ENCODE data around the gene MIS12. TPM values are rescaled to one million over a fixed set of nuclear protein-coding genes. Genes with fewer than 3 reads are reported as not detected.

MIS12 gene
- total and polyA plus RNA-seq, 2 of the 8 experiments (the other 6 are each of a cell fraction or from before 2014, with no cell fraction given): 9.5 to 25.6 TPM

DNA sequence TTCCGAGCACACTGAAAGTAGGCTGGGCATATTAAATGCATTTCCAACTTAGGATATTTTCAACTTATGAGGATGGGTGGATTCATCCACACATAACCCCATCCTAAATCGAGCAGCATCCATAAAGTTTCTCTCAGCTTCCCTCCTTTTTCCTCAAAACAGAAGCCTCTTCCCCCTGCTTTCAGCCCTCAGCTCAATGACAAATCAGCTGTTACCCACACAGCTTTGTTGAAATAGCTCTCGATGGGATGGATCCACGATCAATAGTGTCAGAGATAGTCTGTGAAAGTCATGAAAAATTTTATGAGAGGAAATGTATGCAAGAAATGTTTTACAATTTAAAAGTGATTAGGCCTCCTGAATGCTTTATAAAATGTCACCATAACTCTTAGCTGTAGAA lies 20.1 kb upstream of the MIS12 start:
- Histone ChIP-seq H3K9ac (replicated peaks in 1 of 4; ENCODE audit: extremely low read depth in 1 of 4, low read depth in 3 of 4, low read length in 3 of 4) (no peak overlapping the region; a peak in 1 of 7 replicates), H3K36me3 (ENCODE audit: control insufficient read depth in 2 of 4, insufficient read depth in 4 of 4, low read length in 3 of 4) (peaks cover 0 to 9% (median 7%) of the 10 kb centered on the region in 4 experiments), H3K9me3 (ENCODE audit: insufficient read depth in 2 of 2, low read depth in 1 of 2, low read length in 1 of 2) (no peaks in the 10 kb centered on the region), H3K27ac (ENCODE audit: low read depth, low read length) (no peak overlapping the region), H3K14ac (ENCODE audit: insufficient read length) (no peak overlapping the region), H3K79me1 (ENCODE audit: low read depth, low read length) (peaks cover 7% of the 10 kb centered on the region; the same call in 1 of the 2 replicates), H3K56ac (replicated peaks; ENCODE audit: insufficient read length, low read depth, low read length) (no peak overlapping the region), H3K23ac (ENCODE audit: insufficient read length) (no peak overlapping the region), H3K79me2 (ENCODE audit: control insufficient read depth in 1 of 2, insufficient read depth in 2 of 2, low read length in 2 of 2) (peaks cover 46 to 67% of the 10 kb centered on the region in 2 experiments), H3K23me2 (ENCODE audit: low read depth, low read length) (peaks cover 2% of the 10 kb centered on the region; the same call in 1 of the 2 replicates), H3K4me2 (ENCODE audit: insufficient read depth in 1 of 2, low read depth in 2 of 2, low read length in 2 of 2) (peak overlapping the region; percentile 89 to 91; a peak in 3 of 4 replicates), H4K20me1 (replicated peaks in 1 of 2; ENCODE audit: control insufficient read depth in 1 of 2, insufficient read depth in 2 of 2, low read length in 2 of 2) (peaks cover 13 to 18% of the 10 kb centered on the region in 2 experiments), H3K4me3 (ENCODE audit: extremely low read depth in 1 of 4, insufficient read depth in 2 of 4, low read depth in 3 of 4, low read length in 4 of 4) (peak overlapping the region in 1 of 4 experiments; percentile 100; a peak in 3 of 8 replicates), H2BK120ac (replicated peaks; ENCODE audit: low read depth, low read length) (no peak overlapping the region), H2BK15ac (ENCODE audit: low read length) (no peak overlapping the region), H4K5ac (ENCODE audit: insufficient read length, low read depth, low read length) (no peak overlapping the region), H2AFZ (ENCODE audit: low read length) (no peak overlapping the region), H3K27me3 (replicated peaks in 1 of 4; ENCODE audit: control insufficient read depth in 3 of 4, extremely low read depth in 1 of 4, insufficient read depth in 3 of 4, low read length in 3 of 4) (no peaks in the 10 kb centered on the region), H2AK5ac (ENCODE audit: low read depth, low read length) (no peak overlapping the region), H2BK12ac (ENCODE audit: low read depth, low read length) (no peak overlapping the region), H3K18ac (ENCODE audit: extremely low read depth, low read length) (no peak overlapping the region), H3K4ac (replicated peaks; ENCODE audit: insufficient read length, low read depth, low read length) (no peak overlapping the region), H3K4me1 (replicated peaks in 1 of 4; ENCODE audit: control insufficient read depth in 3 of 4, insufficient read depth in 4 of 4, low read length in 3 of 4) (peaks cover 0 to 9% (median 6%) of the 10 kb centered on the region in 4 experiments; a peak in 3 of 7 replicates), H4K91ac (replicated peaks; ENCODE audit: insufficient read length, low read length) (no peak overlapping the region), H2BK20ac (ENCODE audit: low read length) (no peak overlapping the region), H4K8ac (ENCODE audit: extremely low read depth, insufficient read depth, low read length) (no peak overlapping the region), H2BK5ac (ENCODE audit: low read depth, low read length) (no peak overlapping the region)
- FAIRE-seq: no peak
- CTCF ChIA-PET (ENCODE audit: partially characterized antibody): interaction anchor here (0.9 to 1.8 kb wide), 2 partner anchors 20 to 35 kb away, joined by 3 to 4 read pairs; partner anchors contain the start of gene DERL2
- WGBS, 2 experiments (ENCODE audit: extremely low coverage in 1 of 2, insufficient coverage in 1 of 2, insufficient read length in 1 of 2, insufficient replicate concordance in 2 of 2, low coverage in 1 of 2, low lambda C conversion rate in 2 of 2, missing lambda C conversion rate in 1 of 2): 90% methylated on average over 4 of the region's 4 CpGs; no CpG with 5 or more reads in 1 of the 2 experiments
- POLR2A ChIA-PET (ENCODE audit: partially characterized antibody): interaction anchor here (1.0 to 4.1 kb wide), 11 partner anchors 9 to 58 kb away, joined by 3 to 19 read pairs (median 4); partner anchors contain the start of genes C1QBP, DERL2, MIS12 and NUP88
- DNase-seq (ENCODE audit: low read depth in 1 of 2, low spot score in 2 of 2): no peak
- TF ChIP-seq POLR2A (IDR thresholded peaks at IDR 0.05; ENCODE audit: control extremely low read depth in 1 of 2, low read depth in 2 of 2, low read length in 2 of 2): no peak
- TF ChIP-seq POLR2AphosphoS5 (IDR thresholded peaks at IDR 0.05; ENCODE audit: low read depth, low read length): no peak
- no peak for TF ChIP-seq CTBP2 (IDR thresholded peaks at IDR 0.05; ENCODE audit: borderline replicate concordance, insufficient read depth, insufficient read length, low read length)
- TF ChIP-seq KDM4A (IDR thresholded peaks at IDR 0.05; ENCODE audit: low read depth, low read length, severe bottlenecking): no peak
- TF ChIP-seq CHD1 (IDR thresholded peaks at IDR 0.05; ENCODE audit: low read depth, low read length): no peak
- no peak for TF ChIP-seq JUND (IDR thresholded peaks at IDR 0.05; ENCODE audit: low read length)
- no peak for TF ChIP-seq SIX5 (IDR thresholded peaks at IDR 0.05; ENCODE audit: low read depth, low read length)
- no peak for TF ChIP-seq SP4 (IDR thresholded peaks at IDR 0.05; ENCODE audit: low read length)
- TF ChIP-seq KDM1A (IDR thresholded peaks at IDR 0.05; ENCODE audit: borderline replicate concordance, low read length): no peak
